HUES48 (cell line): ENCODE results near the gene AKT3.
"Not testable (repeated sequence)": the region's sequence is repeated elsewhere in the genome, so short reads cannot be mapped to it uniquely, and the experiment has no call there.

Experiments used
- H3K27ac ChIP-seq: one replicate; pipeline ENCODE4 v1.7.0; 2013; ENCODE audit warnings: low read depth, low read length, inconsistent platforms
- H3K27me3 ChIP-seq: 2 replicates; pipeline ENCODE4 v1.6.1; 2013; ENCODE audit warnings: mild to moderate bottlenecking, low read length; ENCODE audit not compliant: control insufficient read depth, insufficient read depth
- H3K36me3 ChIP-seq: 2 replicates; pipeline ENCODE4 v1.6.1; 2013; ENCODE audit warnings: low read length; ENCODE audit not compliant: control insufficient read depth, insufficient read depth
- H3K4me1 ChIP-seq: 2 replicates; pipeline ENCODE4 v1.6.1; 2013; ENCODE audit warnings: mild to moderate bottlenecking, low read length; ENCODE audit not compliant: control insufficient read depth, insufficient read depth
- H3K4me3 ChIP-seq: 2 replicates; pipeline ENCODE4 v1.5.1; 2013; ENCODE audit warnings: mild to moderate bottlenecking, low read depth, low read length
- H3K9ac ChIP-seq: 2 replicates; pipeline ENCODE4 v1.6.1; 2013; ENCODE audit warnings: mild to moderate bottlenecking, low read depth, low read length, moderate library complexity
- H3K9me3 ChIP-seq: 2 replicates; pipeline ENCODE4 v1.6.1; 2013; ENCODE audit warnings: low read length; ENCODE audit not compliant: control insufficient read depth, insufficient read depth

AKT3 gene

DNA sequence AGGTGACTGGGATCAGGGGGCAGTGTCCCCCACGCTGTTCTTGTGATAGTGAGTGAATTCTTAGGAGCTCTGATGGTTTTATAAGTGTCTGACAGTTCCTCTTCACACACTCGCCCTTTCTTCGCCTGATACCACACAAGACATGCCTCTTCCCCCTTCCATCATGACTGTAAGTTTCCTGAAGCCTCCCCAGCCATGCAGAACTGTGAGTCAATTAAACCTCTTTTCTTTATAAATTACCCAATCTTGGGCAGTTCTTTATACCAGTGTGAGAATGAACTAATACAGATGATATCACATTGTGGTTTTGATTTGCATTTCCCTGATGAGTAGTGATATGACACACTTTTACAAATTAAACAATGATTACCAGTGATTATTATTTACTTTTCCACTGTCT lies 229.9 kb downstream of the AKT3 start:
- no peak overlapping the region for H3K9ac ChIP-seq
- no peaks in the 10 kb centered on the region for H3K4me1 ChIP-seq
- peaks cover 13% of the 10 kb centered on the region for H3K9me3 ChIP-seq
- H3K27me3 ChIP-seq: no peaks in the 10 kb centered on the region
- H3K4me3 ChIP-seq: no peak overlapping the region
- no peak overlapping the region for H3K27ac ChIP-seq
- no peaks in the 10 kb centered on the region for H3K36me3 ChIP-seq

DNA sequence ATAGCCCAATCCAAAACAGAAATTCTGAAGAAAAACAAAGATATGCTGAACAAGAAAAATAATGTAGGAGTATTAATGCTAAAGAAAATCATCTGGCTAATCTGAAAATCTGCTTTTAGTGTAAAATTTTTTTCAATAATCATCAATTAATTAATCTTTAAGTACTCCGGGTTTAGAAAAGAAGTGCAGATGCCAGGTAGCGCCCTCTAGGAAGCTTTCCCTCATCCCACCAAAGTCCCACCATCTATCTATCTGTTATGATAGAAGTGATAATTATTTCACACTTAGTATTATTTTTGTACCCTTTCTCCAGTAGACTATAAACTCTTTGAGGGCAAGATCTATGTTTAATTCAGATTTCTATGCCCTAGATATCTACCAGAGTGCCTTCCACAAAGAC lies 240.3 kb downstream of the AKT3 start:
- Histone ChIP-seq H3K4me3 (no peak overlapping the region), H3K36me3 (no peaks in the 10 kb centered on the region), H3K4me1 (peaks cover 4% of the 10 kb centered on the region; the same call in 1 of the 2 replicates), H3K9ac (no peak overlapping the region), H3K27me3 (no peaks in the 10 kb centered on the region), H3K27ac (no peak overlapping the region), H3K9me3 (no peaks in the 10 kb centered on the region)

DNA sequence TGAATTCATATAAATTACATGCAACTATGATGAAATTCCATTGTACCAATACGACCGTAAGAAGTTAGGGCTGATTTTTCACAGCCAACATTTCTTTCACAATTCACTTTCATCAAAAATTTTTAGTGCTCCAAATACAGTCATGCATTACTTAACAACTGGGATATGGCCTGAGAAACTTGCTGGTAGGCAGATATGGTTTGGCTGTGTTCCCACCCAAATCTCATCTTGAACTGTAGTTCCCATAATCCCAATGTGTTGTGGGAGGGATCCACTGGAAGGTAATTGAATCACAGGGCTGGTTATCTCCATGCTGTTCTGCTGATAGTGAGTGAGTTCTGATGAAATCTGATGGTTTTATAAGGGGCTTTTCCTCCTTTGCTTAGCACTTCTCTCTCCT lies 244.4 kb downstream of the AKT3 start:
- no peaks in the 10 kb centered on the region for H3K4me1 ChIP-seq
- no peak overlapping the region for H3K4me3 ChIP-seq
- no peaks in the 10 kb centered on the region for H3K36me3 ChIP-seq
- H3K27ac ChIP-seq: no peak overlapping the region
- 0 out of 2 replicates have a peak, but pooled peaks cover 5% of the 10 kb centered on the region for H3K9me3 ChIP-seq
- H3K27me3 ChIP-seq: no peaks in the 10 kb centered on the region
- H3K9ac ChIP-seq: no peak overlapping the region

DNA sequence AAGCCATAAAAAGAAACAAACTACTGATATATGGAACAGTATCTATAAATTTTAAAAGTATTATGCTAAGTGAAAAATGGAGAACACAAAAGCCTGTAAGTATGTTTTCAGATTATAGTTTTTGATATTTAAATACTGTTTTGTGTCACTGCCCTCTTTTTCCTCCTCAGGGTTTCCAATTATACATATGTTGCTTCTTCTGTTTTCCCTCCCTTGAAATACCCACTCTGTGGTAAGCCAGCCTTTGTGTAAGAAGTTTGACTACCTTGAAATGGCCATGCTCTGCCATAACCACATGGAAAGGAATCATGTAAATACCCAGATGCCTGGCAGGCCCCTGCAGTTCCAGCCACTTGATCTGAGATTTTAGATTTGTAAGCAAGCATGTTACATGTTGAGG lies 248.3 kb downstream of the AKT3 start:
- Histone ChIP-seq H3K27ac (no peak overlapping the region), H3K27me3 (no peaks in the 10 kb centered on the region)

DNA sequence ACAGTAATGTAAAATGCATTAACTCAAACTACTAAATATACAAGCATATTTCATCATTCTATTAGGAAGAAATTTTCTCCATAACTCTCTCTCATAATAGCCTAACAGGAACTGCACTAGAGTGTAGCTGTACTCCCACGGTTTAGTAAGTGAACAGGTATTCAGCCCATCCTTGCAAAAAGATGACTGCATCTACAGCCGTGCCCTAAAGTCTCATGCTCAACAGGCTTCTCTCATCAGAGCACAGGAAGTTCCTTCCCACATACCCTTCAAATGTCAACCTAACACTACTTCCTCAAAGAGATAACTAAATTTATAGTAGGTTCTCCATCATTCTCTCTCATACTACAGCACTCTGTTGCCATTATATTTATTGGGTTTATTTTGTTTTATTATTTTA lies 251.6 kb downstream of the AKT3 start:
- Histone ChIP-seq H3K27ac (no peak overlapping the region), H3K27me3 (no peaks in the 10 kb centered on the region), H3K36me3 (no peaks in the 10 kb centered on the region), H3K4me1 (no peaks in the 10 kb centered on the region), H3K9ac (no peak overlapping the region), H3K9me3 (0 out of 2 replicates have a peak, but pooled peaks cover 5% of the 10 kb centered on the region), H3K4me3 (no peak overlapping the region)

More for the DNA sequence above, 248.3 kb downstream of the AKT3 start:
- Histone ChIP-seq H3K9ac (no peak overlapping the region), H3K4me3 (no peak overlapping the region), H3K36me3 (no peaks in the 10 kb centered on the region), H3K4me1 (no peaks in the 10 kb centered on the region), H3K9me3 (0 out of 2 replicates have a peak, but pooled peaks cover 5% of the 10 kb centered on the region)

DNA sequence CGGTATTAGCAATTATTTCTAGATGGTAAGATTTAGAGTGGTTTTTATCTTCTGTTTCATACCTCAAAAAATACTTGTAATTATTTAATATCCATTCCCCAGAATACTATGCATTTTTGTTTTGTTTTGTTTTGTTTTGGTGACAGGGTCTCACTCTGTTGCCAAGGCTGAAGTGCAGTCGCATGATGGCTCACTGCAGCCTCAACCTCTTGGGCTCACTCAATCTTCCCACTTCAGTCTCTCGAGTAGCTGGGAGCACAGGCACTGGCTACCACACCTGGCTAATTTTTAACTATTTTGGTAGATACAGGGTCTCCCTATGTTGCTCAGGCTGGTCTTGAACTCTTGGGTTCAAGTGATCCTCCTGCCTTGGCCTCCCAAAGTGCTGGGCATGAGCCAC lies 252.7 kb downstream of the AKT3 start:
- no peak overlapping the region for H3K4me3 ChIP-seq
- H3K36me3 ChIP-seq: no peaks in the 10 kb centered on the region
- no peaks in the 10 kb centered on the region for H3K27me3 ChIP-seq
- H3K9ac ChIP-seq: no peak overlapping the region
- H3K4me1 ChIP-seq: no peaks in the 10 kb centered on the region
- H3K27ac ChIP-seq: no peak overlapping the region
- 0 out of 2 replicates have a peak, but pooled peaks cover 5% of the 10 kb centered on the region for H3K9me3 ChIP-seq

DNA sequence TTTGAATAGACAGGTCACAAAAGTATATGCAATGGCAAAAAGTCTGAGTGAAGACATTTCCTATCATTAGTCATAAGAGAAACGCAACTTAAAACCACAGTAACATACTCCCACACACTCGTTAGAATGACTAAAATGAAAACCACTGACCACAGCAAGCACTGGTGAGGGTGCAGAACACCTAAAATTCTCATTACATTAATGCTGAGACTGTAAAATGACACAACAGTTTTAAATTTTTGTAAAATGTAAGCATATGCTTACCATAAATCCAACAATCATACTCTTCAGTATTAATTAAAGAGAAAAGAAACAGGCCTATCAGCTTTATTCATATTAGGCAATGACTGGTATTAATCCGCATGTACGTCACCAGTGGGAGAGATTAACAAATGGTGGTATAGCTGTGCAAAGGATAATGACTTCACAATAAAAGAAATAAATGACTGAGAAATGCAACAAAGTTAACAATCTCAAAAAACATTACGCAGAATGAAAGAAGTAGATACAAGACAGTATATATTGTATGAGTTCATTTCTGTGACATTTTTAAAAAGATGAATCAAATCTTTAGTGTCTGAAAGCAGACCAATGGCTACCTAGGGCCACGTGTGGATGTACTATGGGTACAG lies 253.5 kb downstream of the AKT3 start:
- Histone ChIP-seq H3K27me3 (no peaks in the 10 kb centered on the region), H3K27ac (no peak overlapping the region), H3K4me1 (no peaks in the 10 kb centered on the region), H3K36me3 (no peaks in the 10 kb centered on the region), H3K9me3 (0 out of 2 replicates have a peak, but pooled peaks cover under 1% of the 10 kb centered on the region), H3K4me3 (no peak overlapping the region), H3K9ac (no peak overlapping the region)

DNA sequence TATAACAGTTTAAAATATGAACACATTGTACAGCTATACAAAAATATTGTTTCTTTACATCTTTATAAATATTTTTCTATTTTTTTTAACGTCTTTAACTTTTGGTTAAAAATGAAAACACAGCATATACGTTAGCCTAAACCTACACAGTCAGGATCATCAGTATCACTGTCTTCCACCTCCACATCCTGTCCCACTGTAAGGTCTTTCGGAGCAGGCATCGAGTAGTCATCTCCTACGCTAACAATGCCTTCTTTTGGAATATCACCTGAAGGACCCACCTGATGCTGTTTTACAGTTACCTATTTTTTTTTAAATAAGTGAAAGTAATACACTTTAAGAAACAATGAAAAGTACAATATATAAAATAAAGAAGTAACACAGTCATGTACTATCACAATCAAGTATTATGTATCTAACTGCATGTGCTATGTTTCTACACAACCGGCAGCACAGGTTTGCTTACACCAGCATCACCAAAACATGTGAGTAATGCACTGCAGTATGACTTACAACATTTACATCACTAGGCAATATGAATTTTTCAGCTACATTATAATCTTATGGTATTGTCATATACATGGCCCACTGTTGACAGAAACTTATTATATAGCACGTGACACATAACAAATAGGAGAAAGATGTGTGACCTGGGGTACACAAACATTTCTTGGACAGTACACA lies 254.4 kb downstream of the AKT3 start:
- H3K4me1 ChIP-seq: no peaks in the 10 kb centered on the region
- H3K4me3 ChIP-seq: no peak overlapping the region
- no peak overlapping the region for H3K9ac ChIP-seq
- no peaks in the 10 kb centered on the region for H3K9me3 ChIP-seq
- H3K27ac ChIP-seq: no peak overlapping the region
- H3K27me3 ChIP-seq: no peaks in the 10 kb centered on the region
- no peaks in the 10 kb centered on the region for H3K36me3 ChIP-seq

DNA sequence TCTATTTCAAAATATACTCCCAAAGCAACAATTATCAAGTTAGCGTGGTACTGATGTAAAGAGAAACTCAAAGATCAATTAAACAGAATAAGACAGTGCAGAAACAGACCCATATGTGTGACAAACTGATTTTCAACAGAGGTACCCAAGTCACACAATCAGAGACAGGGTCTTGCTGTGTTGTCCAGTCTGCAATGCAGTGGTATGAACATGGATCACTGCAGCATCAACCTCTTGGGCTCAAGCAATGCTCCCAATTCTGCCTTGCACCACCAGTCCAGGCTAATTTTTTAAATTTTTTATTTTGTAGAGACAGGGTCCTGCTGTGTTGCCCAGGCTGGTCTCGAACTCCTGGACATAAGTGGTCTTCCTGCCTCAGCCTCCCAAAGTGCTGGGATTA lies 255.6 kb downstream of the AKT3 start:
- Histone ChIP-seq H3K4me1 (no peaks in the 10 kb centered on the region), H3K27me3 (no peaks in the 10 kb centered on the region), H3K4me3 (no peak overlapping the region), H3K27ac (no peak overlapping the region), H3K9me3 (no peaks in the 10 kb centered on the region), H3K36me3 (no peaks in the 10 kb centered on the region), H3K9ac (no peak overlapping the region)

DNA sequence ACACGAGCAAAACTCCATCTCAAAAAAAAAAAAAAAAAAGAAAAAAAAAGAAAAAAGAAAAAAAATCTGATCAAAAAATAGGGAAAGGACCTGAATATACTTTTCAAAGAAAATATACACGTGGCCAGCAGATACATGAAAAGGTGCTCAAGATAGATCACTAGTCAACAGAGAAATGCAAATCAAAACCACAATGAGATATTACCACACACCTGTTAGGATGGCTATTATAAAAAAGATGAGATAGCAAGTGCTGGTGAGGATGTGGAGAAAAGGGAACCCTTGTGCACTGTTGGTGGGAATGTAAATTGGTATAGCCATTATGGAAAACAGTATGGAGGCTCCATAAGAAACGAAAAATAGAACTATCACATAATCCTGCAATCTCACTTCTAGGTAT lies 260.8 kb downstream of the AKT3 start:
- not testable (repeated sequence) for H3K27ac ChIP-seq

DNA sequence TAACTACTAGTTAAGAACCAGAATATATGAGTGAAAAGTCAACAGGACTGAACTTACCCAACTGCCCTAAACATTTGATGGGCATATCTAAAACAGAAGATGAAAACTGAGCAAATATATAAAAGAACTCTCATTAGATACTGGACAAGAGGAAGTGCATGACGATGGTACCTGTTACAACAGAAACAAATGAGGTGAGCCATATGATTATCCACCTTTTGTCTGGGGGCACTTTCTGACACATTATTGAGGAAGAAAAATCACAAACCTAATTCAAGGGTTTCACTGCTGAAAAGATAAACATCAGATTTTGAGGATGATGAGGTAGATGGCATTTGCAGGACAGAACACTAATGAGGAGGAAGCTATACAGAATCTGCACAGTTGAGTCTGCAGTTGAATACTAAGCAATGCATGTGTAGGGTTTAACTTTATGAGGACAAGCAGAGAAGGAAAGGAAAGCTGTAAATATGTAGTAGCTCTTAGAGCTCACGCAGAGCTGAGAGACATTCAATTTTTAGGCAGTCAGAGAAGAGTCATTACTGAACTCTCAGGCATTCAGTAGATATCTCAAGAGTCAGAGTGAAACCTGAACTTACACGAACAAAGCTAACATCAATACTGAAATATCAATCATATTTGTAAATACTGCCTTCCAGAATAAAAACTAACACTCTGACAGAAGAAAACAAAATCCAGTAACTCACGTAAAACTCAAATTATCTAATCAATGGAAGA lies 262.1 kb downstream of the AKT3 start:
- Histone ChIP-seq H3K9ac (no peak overlapping the region), H3K9me3 (0 out of 2 replicates have a peak, but pooled peaks cover 2% of the 10 kb centered on the region), H3K4me1 (no peaks in the 10 kb centered on the region), H3K4me3 (no peak overlapping the region), H3K27me3 (no peaks in the 10 kb centered on the region), H3K27ac (no peak overlapping the region), H3K36me3 (no peaks in the 10 kb centered on the region)

More for the DNA sequence above, 260.8 kb downstream of the AKT3 start:
- H3K27me3 ChIP-seq, H3K9ac ChIP-seq, H3K4me3 ChIP-seq, H3K36me3 ChIP-seq, H3K4me1 ChIP-seq, H3K9me3 ChIP-seq: not testable (repeated sequence)
